SK-N-SH (cell line): ENCODE measurements around the gene PRKCH.

ENCODE experiments used
- EP300 ChIP-seq, 2 experiments: IDR thresholded peaks; 2 replicates each; pipeline versions ENCODE4 v1.4.0 to v1.6.1; 2012; ENCODE audit warnings: borderline replicate concordance in 1 of 2, low read depth in 1 of 2, low read length in 1 of 2
- POLR2AphosphoS5 ChIP-seq: IDR thresholded peaks from 2 replicates; pipeline ENCODE4 v1.6.1; 2012; ENCODE audit warnings: low read depth, low read length
- RAD21 ChIP-seq: IDR thresholded peaks from 2 replicates; pipeline ENCODE4 v1.6.1; 2012; ENCODE audit warnings: mild to moderate bottlenecking, low read length
- USF2 ChIP-seq: fragments of 150-350 bp; IDR thresholded peaks from 2 replicates; pipeline ENCODE4 v1.6.1; 2017; ENCODE audit warnings: antibody characterized with exemption, low read length, low read depth, borderline replicate concordance
- YY1 ChIP-seq: IDR thresholded peaks from 2 replicates; pipeline ENCODE4 v1.4.0; 2012; ENCODE audit warnings: low read depth, mild to moderate bottlenecking
- TF ChIP-seq, protein P1 (sequence below): fragments of 200-600 bp; sonication (generic); IDR thresholded peaks from 2 replicates; pipeline ENCODE4 v1.6.1; 2017; ENCODE audit warnings: antibody characterized with exemption, mild to moderate bottlenecking, moderate library complexity

GRCh38 chr14:61385002-61385685 lies 63.8 kb downstream of the PRKCH start:
- no peak for TF ChIP-seq POLR2AphosphoS5
- no peak for TF ChIP-seq RAD21
- TF ChIP-seq, protein P1, sequence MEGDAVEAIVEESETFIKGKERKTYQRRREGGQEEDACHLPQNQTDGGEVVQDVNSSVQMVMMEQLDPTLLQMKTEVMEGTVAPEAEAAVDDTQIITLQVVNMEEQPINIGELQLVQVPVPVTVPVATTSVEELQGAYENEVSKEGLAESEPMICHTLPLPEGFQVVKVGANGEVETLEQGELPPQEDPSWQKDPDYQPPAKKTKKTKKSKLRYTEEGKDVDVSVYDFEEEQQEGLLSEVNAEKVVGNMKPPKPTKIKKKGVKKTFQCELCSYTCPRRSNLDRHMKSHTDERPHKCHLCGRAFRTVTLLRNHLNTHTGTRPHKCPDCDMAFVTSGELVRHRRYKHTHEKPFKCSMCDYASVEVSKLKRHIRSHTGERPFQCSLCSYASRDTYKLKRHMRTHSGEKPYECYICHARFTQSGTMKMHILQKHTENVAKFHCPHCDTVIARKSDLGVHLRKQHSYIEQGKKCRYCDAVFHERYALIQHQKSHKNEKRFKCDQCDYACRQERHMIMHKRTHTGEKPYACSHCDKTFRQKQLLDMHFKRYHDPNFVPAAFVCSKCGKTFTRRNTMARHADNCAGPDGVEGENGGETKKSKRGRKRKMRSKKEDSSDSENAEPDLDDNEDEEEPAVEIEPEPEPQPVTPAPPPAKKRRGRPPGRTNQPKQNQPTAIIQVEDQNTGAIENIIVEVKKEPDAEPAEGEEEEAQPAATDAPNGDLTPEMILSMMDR: no peak
- TF ChIP-seq EP300 (IDR thresholded peaks at IDR 0.05; ENCODE audit: borderline replicate concordance in 1 of 2, low read depth in 1 of 2, low read length in 1 of 2): no peak
- no peak for TF ChIP-seq YY1
- no peak for TF ChIP-seq USF2
